OCI-LY7 (cell line): ENCODE results near the gene FRG2B.
"Not testable (repeated sequence)": the region's sequence is repeated elsewhere in the genome, so short reads cannot be mapped to it uniquely, and the experiment has no call there.

Experiments used
- EZH2phosphoT487 ChIP-seq: fragments of 200-600 bp; sonication (generic); IDR thresholded peaks from 2 replicates; pipeline ENCODE4 v1.6.1; 2018; ENCODE audit warnings: low read depth, borderline replicate concordance, mild to moderate bottlenecking, mixed run types, antibody characterized with exemption, low read length, moderate library complexity, mixed read lengths
- TF ChIP-seq, protein P1 (sequence below): fragments of 200-600 bp; sonication (generic); conservative IDR thresholded peaks from 2 replicates; pipeline ENCODE4 v1.5.1; 2014; ENCODE audit warnings: mild to moderate bottlenecking, antibody characterized with exemption, low read length, moderate library complexity, mixed read lengths

- TF ChIP-seq, protein P1, sequence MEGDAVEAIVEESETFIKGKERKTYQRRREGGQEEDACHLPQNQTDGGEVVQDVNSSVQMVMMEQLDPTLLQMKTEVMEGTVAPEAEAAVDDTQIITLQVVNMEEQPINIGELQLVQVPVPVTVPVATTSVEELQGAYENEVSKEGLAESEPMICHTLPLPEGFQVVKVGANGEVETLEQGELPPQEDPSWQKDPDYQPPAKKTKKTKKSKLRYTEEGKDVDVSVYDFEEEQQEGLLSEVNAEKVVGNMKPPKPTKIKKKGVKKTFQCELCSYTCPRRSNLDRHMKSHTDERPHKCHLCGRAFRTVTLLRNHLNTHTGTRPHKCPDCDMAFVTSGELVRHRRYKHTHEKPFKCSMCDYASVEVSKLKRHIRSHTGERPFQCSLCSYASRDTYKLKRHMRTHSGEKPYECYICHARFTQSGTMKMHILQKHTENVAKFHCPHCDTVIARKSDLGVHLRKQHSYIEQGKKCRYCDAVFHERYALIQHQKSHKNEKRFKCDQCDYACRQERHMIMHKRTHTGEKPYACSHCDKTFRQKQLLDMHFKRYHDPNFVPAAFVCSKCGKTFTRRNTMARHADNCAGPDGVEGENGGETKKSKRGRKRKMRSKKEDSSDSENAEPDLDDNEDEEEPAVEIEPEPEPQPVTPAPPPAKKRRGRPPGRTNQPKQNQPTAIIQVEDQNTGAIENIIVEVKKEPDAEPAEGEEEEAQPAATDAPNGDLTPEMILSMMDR: not testable (repeated sequence)
- TF ChIP-seq EZH2phosphoT487: not testable (repeated sequence)
Measured at GRCh38 chr10:133603434-133603833, 23.2 kb downstream of the FRG2B start.
